BLaER1 treated with 17β-estradiol and CSF1 and Interleukin-3, amounts not matched to agents 10 nM and 100 nM (cell line): ENCODE measurements around the gene SNX22.
A peak's percentile ranks its signal among the peaks of the same experiment; 100 is the strongest.

Experiments
- H3K27ac ChIP-seq, 11 experiments: shearing (Covaris generic); formaldehyde crosslinking; 2 replicates each; pipeline ENCODE4 v1.8.1; 2022
- H3K27me3 ChIP-seq, 11 experiments: shearing (Covaris generic); formaldehyde crosslinking; 2 replicates each; pipeline ENCODE4 v1.8.1; 2022
- H3K36me3 ChIP-seq, 11 experiments: shearing (Covaris generic); formaldehyde crosslinking; 2 replicates each; pipeline ENCODE4 v1.8.1; 2022
- H3K4me1 ChIP-seq, 10 experiments: shearing (Covaris generic); formaldehyde crosslinking; 2 replicates each; pipeline ENCODE4 v1.8.1; 2022
- H3K4me2 ChIP-seq, 11 experiments: shearing (Covaris generic); formaldehyde crosslinking; 2 replicates each; pipeline ENCODE4 v1.8.1; 2022
- H3K4me3 ChIP-seq, 10 experiments: shearing (Covaris generic); formaldehyde crosslinking; 2 replicates each; pipeline ENCODE4 v1.8.1; 2022
- H3K9ac ChIP-seq, 11 experiments: shearing (Covaris generic); formaldehyde crosslinking; 2 replicates each; pipeline ENCODE4 v1.8.1; 2022
- H3K9me3 ChIP-seq, 11 experiments: shearing (Covaris generic); formaldehyde crosslinking; replicated peaks in 1 of 11; 2 replicates each; pipeline ENCODE4 v1.8.1; 2022
- H4K20me1 ChIP-seq, 11 experiments: shearing (Covaris generic); formaldehyde crosslinking; 2 replicates each; pipeline ENCODE4 v1.8.1; 2022
- Cebpa-rat ChIP-seq, 11 experiments: shearing (Covaris generic); IDR thresholded peaks; 2 replicates each; pipeline ENCODE4 v1.8.1; 2022

Gene SNX22

DNA sequence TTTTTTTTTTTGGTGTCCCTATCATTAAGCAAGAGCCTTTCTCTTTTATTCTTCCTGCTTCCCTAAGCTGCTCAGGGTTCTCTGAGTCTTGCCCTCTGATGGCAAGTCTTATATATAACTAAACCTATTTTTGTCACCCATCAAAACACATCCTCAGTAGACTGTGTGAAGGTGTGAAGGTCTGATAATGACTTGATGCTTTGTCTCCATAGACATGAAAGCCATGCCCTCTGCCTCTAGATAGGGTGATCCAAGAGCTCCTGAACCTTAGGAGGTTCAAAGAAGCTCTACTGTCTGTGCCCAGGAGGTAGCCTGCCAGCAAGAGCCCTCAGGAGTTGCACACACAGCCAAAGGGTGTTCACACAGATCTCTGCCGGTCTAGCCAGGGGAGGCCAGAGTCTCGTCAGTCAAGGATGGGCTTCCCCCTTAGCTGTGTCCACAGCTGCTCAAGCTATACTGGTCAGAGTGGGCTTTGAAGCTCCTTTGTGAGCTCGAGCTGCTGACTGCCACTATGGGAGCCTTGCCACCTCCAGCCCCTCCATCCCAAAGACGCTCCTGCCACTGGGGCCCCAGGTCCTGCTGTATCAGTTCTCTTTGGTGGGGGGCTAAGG is 13.1 kb upstream of the SNX22 start:
- Histone ChIP-seq H3K36me3 (peaks cover 80 to 89% (median 85%) of the 10 kb centered on the region in 11 experiments), H4K20me1 (peaks cover 0 to 86% (median 28%) of the 10 kb centered on the region in 11 experiments; a peak in 16 of 22 replicates), H3K9ac (peak overlapping the region in 1 of 11 experiments; percentile 28; a peak in 1 of 22 replicates), H3K27ac (no peak overlapping the region), H3K9me3 (no peaks in the 10 kb centered on the region), H3K4me3 (no peak overlapping the region), H3K4me2 (no peak overlapping the region), H3K27me3 (no peaks in the 10 kb centered on the region), H3K4me1 (peaks cover 14 to 39% (median 25%) of the 10 kb centered on the region in 10 experiments)
- TF ChIP-seq Cebpa-rat (IDR thresholded peaks at IDR 0.05), result no peak

DNA sequence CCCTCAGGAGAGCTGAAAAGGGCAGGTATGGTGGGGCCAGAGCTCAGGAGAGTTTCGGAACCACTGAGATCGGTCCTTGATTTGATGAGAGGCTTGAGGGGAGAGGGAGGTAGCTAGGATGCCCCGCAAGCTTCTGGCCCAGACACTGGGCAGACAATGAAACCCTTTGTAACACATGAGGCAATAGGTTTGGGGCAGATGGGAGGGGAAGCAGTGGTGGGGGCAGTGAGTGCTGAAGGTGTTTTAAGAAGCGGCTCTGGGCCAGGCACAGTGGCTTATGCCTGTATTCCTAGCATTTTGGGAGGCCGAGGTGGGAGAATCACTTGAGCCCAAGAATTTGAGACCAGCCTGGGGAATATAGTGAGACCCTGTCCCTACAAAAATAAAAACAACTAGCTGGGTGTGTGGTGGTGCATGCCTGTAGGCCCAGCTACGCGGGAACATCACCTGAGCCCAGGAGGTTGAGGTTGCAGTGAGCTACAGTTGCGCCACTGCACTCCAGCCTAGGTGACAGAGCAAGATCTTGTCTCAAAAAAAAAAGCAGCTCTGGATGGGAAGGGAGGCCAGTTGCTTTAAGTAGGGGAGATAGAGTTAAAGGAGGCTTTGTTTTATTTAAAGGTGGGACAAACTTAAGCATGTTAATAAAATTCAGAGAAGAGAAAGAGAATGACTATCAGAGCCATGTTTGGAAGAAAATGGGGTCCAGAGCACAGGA is 9.6 kb upstream of the SNX22 start:
- Histone ChIP-seq H3K9me3 (no peaks in the 10 kb centered on the region), H3K4me2 (peak overlapping the region in 1 of 11 experiments; percentile 60; a peak in 2 of 22 replicates), H3K9ac (no peak overlapping the region), H3K4me1 (peaks cover 36 to 63% (median 47%) of the 10 kb centered on the region in 10 experiments), H3K27me3 (no peaks in the 10 kb centered on the region), H3K4me3 (no peak overlapping the region), H3K36me3 (peaks cover 47 to 79% (median 68%) of the 10 kb centered on the region in 11 experiments), H4K20me1 (peaks cover 0 to 82% (median 22%) of the 10 kb centered on the region in 11 experiments; a peak in 14 of 22 replicates), H3K27ac (no peak overlapping the region)
- TF ChIP-seq Cebpa-rat (IDR thresholded peaks at IDR 0.05), result no peak

DNA sequence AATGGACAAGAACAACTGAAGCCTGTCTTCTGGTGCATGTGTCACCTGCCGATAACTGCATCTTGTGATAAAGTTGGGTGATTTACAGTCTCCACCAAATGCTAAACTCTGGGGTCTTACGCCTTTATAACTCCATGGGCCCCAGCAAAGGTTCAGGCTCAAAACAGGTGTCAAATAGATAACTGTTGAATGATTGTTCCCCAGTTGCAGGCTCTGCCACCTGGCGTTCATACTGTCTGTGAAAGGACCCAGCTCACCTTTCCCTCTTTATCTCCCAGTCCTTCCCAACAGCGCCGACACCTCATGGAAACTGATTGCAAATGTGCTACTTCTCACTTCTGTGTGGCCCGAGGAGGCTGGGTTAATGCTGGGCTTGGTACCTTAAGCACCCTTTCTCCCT is 8.3 kb upstream of the SNX22 start:
- Histone ChIP-seq H3K9ac (no peak overlapping the region), H3K4me3 (no peak overlapping the region), H3K4me2 (0 out of 22 replicates have a peak overlapping the region, but pooled peaks of 1 of the 11 experiments have one; percentile 2), H4K20me1 (peaks cover 0 to 69% (median 13%) of the 10 kb centered on the region in 11 experiments; a peak in 11 of 22 replicates), H3K27me3 (no peaks in the 10 kb centered on the region), H3K4me1 (peaks cover 28 to 63% (median 42%) of the 10 kb centered on the region in 10 experiments), H3K9me3 (no peaks in the 10 kb centered on the region), H3K27ac (no peak overlapping the region), H3K36me3 (peaks cover 34 to 66% (median 55%) of the 10 kb centered on the region in 11 experiments)
- no peak for TF ChIP-seq Cebpa-rat (IDR thresholded peaks at IDR 0.05)

- no peak for TF ChIP-seq Cebpa-rat (IDR thresholded peaks at IDR 0.05)
- no peaks in the 10 kb centered on the region for H3K27me3 ChIP-seq
- H3K4me3 ChIP-seq, result no peak overlapping the region
- peaks cover 0 to 62% (median 9%) of the 10 kb centered on the region in 11 experiments; a peak in 8 of 22 replicates for H4K20me1 ChIP-seq
- peaks cover 28 to 67% (median 44%) of the 10 kb centered on the region in 10 experiments for H3K4me1 ChIP-seq
- H3K27ac ChIP-seq, result peak overlapping the region in 10 of 11 experiments; percentile 12 to 73 (median 65); a peak in 18 of 22 replicates
- peak overlapping the region; percentile 37 to 76 (median 61) for H3K4me2 ChIP-seq
- peaks cover 28 to 59% (median 48%) of the 10 kb centered on the region in 11 experiments for H3K36me3 ChIP-seq
- no peaks in the 10 kb centered on the region for H3K9me3 ChIP-seq
- peak overlapping the region in 9 of 11 experiments; percentile 26 to 67 (median 51); a peak in 15 of 22 replicates for H3K9ac ChIP-seq
Observed at GRCh38 chr15:64144192-64144564, 7.4 kb upstream of the SNX22 start.

DNA sequence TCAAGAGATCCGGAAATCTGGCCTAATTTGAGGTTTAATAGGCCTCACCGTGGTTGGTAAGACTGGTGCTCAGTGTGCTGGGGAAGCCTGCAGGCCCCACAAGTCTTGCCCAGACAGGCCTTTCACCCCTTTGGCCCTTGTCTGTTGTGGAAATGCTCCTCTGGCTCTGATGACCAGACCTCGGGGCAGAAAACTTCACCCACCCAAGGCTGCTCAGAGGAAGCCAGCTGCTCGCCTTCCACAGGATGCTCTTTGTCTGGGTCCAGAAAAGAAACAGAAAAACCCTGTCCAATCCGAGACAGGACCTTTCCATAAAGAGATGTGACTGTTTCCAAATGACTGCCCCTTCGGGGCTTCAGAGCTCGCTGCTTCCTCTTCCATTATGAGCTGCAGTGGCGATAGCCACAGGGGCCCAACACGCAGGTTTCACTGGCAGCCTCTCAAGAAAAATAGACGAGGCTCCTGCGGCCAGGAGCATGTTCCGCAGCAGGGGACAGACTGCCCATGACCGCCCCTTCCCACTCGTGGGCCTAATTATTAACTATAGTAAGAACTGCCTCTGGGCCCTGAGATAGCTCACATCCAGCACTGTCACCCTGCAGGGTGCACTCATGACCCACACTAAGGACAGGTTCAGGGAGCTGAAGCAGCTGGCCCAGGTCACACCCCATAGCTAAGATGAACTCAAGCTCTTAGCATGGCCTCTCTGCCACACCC is 6.8 kb upstream of the SNX22 start:
- peaks cover 0 to 66% (median 9%) of the 10 kb centered on the region in 11 experiments; a peak in 11 of 22 replicates for H4K20me1 ChIP-seq
- H3K9me3 ChIP-seq, result no peaks in the 10 kb centered on the region
- H3K27me3 ChIP-seq, result no peaks in the 10 kb centered on the region
- no peak for TF ChIP-seq Cebpa-rat (IDR thresholded peaks at IDR 0.05)
- H3K4me1 ChIP-seq, result peaks cover 33 to 72% (median 50%) of the 10 kb centered on the region in 10 experiments
- peaks cover 28 to 59% (median 48%) of the 10 kb centered on the region in 11 experiments for H3K36me3 ChIP-seq
- H3K27ac ChIP-seq, result peak overlapping the region in 10 of 11 experiments; percentile 12 to 73 (median 65); a peak in 19 of 22 replicates
- H3K4me2 ChIP-seq, result peak overlapping the region; percentile 37 to 76 (median 61)
- peak overlapping the region in 9 of 11 experiments; percentile 26 to 67 (median 51); a peak in 15 of 22 replicates for H3K9ac ChIP-seq
- no peak overlapping the region for H3K4me3 ChIP-seq

GRCh38 chr15:64146041-64146440 is 5.5 kb upstream of the SNX22 start:
- Histone ChIP-seq H3K4me2 (peak overlapping the region in 7 of 11 experiments; percentile 8 to 76 (median 61); a peak in 8 of 22 replicates), H3K36me3 (peaks cover 19 to 50% (median 40%) of the 10 kb centered on the region in 11 experiments), H3K27ac (peak overlapping the region in 2 of 11 experiments; percentile 9 to 37; a peak in 2 of 22 replicates), H3K4me3 (no peak overlapping the region), H4K20me1 (peaks cover 0 to 63% (median 11%) of the 10 kb centered on the region in 11 experiments; a peak in 11 of 22 replicates), H3K9me3 (no peaks in the 10 kb centered on the region), H3K4me1 (peaks cover 46 to 74% (median 55%) of the 10 kb centered on the region in 10 experiments), H3K27me3 (peaks cover 0 to under 1% (median 0%) of the 10 kb centered on the region in 11 experiments; a peak in 1 of 22 replicates), H3K9ac (no peak overlapping the region)
- TF ChIP-seq Cebpa-rat (IDR thresholded peaks at IDR 0.05), result no peak

DNA sequence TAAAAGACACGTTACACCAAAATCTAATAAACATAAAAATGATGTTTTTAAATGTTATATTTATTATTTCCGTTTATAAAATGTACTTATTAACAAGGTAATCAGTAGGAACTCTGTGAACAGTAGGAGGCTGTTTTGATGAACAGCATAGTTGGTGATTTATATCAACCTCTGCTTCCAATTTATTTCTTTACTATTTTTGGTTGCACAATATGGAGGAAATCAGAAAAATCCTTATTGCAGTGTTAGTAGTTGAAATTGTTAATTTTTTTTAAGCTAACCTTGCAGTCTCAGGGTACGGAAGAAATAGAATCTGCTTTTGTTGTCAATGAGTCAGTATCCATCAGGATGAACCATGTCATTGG is 5.0 kb upstream of the SNX22 start:
- Histone ChIP-seq H3K36me3 (peaks cover 14 to 45% (median 35%) of the 10 kb centered on the region in 11 experiments), H3K4me3 (no peak overlapping the region), H4K20me1 (peaks cover 0 to 58% (median 11%) of the 10 kb centered on the region in 11 experiments; a peak in 11 of 22 replicates), H3K9me3 (no peaks in the 10 kb centered on the region), H3K4me2 (peak overlapping the region in 1 of 11 experiments; percentile 56; a peak in 1 of 22 replicates), H3K4me1 (peaks cover 49 to 73% (median 54%) of the 10 kb centered on the region in 10 experiments), H3K27ac (no peak overlapping the region), H3K9ac (no peak overlapping the region), H3K27me3 (peaks cover 0 to 5% (median 0%) of the 10 kb centered on the region in 11 experiments; a peak in 1 of 22 replicates)
- no peak for TF ChIP-seq Cebpa-rat (IDR thresholded peaks at IDR 0.05)

DNA sequence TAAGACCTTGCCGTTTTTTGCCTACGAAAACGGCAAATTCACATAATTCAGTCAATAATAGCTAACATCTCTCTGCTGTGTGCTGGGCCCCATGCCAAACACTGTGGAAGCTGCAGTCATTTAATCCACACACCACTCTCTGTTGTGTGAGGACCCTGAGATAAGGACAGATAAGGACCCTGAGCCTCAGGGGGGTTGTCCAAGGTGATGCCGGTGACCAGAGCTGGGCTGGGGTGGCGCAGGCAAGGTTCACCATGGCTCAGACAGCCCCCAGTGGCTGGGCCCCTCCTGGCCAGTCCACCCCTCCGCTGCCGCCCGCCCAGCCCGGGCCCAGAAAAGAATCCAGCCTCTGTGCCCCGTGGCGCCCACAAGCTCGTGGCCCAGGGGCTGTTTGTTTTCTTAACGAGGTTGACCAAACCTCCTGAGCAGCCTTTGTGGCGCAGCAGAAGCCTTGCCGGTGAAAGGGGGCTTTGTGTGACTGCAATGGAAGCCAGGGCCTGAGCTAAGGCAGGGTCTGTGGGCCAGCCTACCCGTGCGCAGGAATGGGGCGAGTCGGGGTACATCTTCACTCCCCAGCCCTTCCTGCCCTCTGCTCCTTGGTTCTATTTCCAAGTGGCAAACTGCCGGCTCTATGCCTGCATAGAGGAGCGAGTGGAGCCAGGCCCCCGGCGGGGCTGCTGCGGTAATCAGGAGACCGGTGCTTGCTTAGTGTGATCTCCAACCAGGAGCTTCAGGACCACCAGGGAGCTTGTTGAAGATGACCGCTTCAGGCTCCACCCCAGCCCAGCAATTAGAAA is 4.4 kb upstream of the SNX22 start:
- Histone ChIP-seq H3K36me3 (peaks cover 8 to 39% (median 29%) of the 10 kb centered on the region in 11 experiments), H3K9ac (no peak overlapping the region), H4K20me1 (peaks cover 0 to 57% (median 11%) of the 10 kb centered on the region in 11 experiments; a peak in 11 of 22 replicates), H3K4me3 (no peak overlapping the region), H3K9me3 (no peaks in the 10 kb centered on the region), H3K27ac (no peak overlapping the region; a peak in 1 of 22 replicates), H3K27me3 (peaks cover 0 to 11% (median 0%) of the 10 kb centered on the region in 11 experiments; a peak in 5 of 22 replicates), H3K4me2 (no peak overlapping the region), H3K4me1 (peaks cover 49 to 72% (median 54%) of the 10 kb centered on the region in 10 experiments)
- no peak for TF ChIP-seq Cebpa-rat (IDR thresholded peaks at IDR 0.05)
